ENCODE data around the gene PIP5K1B. TPM values are rescaled to one million over a fixed set of nuclear protein-coding genes. Genes with fewer than 3 reads are reported as not detected.

PIP5K1B gene
- total RNA-seq, 3 donors from 2014 or later: 60.0 to 122 (median 73.3) TPM

DNA sequence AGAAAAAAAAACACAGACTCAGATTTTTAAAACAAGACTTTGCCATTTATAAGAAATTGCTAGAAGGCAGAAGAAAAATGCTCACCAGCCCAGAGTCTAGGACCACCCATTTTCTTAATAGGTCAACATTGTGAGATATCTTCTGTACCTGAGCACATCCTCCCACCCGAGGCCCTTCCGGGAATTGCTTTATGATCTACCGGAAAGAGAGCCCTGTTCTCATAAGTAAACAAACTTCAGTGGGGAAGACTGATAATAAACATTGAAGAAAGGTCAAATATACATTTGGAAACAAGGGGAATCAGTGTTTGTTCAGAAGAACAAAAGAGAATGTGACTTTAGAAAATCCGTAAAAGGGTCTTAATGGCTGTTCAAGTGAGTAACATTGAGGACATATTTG, 264.5 kb downstream of the PIP5K1B start:
- TF ChIP-seq, protein P1, sequence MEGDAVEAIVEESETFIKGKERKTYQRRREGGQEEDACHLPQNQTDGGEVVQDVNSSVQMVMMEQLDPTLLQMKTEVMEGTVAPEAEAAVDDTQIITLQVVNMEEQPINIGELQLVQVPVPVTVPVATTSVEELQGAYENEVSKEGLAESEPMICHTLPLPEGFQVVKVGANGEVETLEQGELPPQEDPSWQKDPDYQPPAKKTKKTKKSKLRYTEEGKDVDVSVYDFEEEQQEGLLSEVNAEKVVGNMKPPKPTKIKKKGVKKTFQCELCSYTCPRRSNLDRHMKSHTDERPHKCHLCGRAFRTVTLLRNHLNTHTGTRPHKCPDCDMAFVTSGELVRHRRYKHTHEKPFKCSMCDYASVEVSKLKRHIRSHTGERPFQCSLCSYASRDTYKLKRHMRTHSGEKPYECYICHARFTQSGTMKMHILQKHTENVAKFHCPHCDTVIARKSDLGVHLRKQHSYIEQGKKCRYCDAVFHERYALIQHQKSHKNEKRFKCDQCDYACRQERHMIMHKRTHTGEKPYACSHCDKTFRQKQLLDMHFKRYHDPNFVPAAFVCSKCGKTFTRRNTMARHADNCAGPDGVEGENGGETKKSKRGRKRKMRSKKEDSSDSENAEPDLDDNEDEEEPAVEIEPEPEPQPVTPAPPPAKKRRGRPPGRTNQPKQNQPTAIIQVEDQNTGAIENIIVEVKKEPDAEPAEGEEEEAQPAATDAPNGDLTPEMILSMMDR (IDR thresholded peaks at IDR 0.05): no peak
- DNase-seq (no peak), ATAC-seq (peak; percentile 59)
- no peaks in the 10 kb centered on the region for H3K9me3 ChIP-seq
- no peaks in the 10 kb centered on the region for H3K36me3 ChIP-seq (ENCODE audit: low read depth)
- peaks cover 17% of the 10 kb centered on the region for H3K4me1 ChIP-seq (ENCODE audit: low read depth)
- intact Hi-C loops (cut with DNase I, micrococcal nuclease): no loop called here
- H3K4me3 ChIP-seq: no peak overlapping the region

DNA sequence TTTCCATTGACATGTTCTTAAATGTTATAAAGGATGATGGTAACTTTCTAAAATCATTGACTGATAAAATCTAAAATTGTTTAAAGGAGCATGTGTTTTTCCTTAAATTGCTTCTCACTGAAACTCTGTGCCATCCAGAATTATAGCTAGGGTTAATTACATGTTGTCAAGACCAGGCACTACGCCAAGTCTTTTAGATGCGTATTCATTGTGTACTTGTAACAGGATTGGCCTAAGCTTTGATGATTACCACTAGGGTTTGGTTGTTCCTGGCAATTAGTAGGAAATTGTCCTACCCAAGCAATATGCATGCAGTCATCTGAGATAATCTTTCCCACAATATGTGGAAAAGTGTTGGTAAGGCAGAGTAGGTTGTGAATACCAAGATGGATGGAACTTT, 265.1 kb downstream of the PIP5K1B start:
- Histone ChIP-seq H3K9me3 (no peaks in the 10 kb centered on the region), H3K36me3 (ENCODE audit: low read depth) (no peaks in the 10 kb centered on the region), H3K4me3 (no peak overlapping the region), H3K4me1 (ENCODE audit: low read depth) (peaks cover 17% of the 10 kb centered on the region)
- intact Hi-C loops (cut with DNase I, micrococcal nuclease): no loop called here
- DNase-seq (peak in 1 of 3 donors; percentile 94), ATAC-seq (peak; percentile 92)
- TF ChIP-seq, protein P1 (IDR thresholded peaks at IDR 0.05): no peak

- TF ChIP-seq, protein P1 (IDR thresholded peaks at IDR 0.05): no peak
- no peaks in the 10 kb centered on the region for H3K9me3 ChIP-seq
- peaks cover 19% of the 10 kb centered on the region for H3K4me1 ChIP-seq (ENCODE audit: low read depth)
- intact Hi-C loops (cut with DNase I, micrococcal nuclease): no loop called here
- H3K36me3 ChIP-seq (ENCODE audit: low read depth): no peaks in the 10 kb centered on the region
- H3K4me3 ChIP-seq: no peak overlapping the region
- DNase-seq (no peak), ATAC-seq (no peak)
Measured at GRCh38 chr9:68973619-68974018, 268.6 kb downstream of the PIP5K1B start.

- TF ChIP-seq, protein P1 (IDR thresholded peaks at IDR 0.05): no peak
- no peak for DNase-seq
- Histone ChIP-seq H3K9me3 (no peaks in the 10 kb centered on the region), H3K4me1 (ENCODE audit: low read depth) (peaks cover 16% of the 10 kb centered on the region), H3K4me3 (no peak overlapping the region), H3K36me3 (ENCODE audit: low read depth) (no peaks in the 10 kb centered on the region)
- intact Hi-C loops (cut with DNase I, micrococcal nuclease): no loop called here
- peak; percentile 31 for ATAC-seq
Measured at GRCh38 chr9:68974431-68974830, 269.4 kb downstream of the PIP5K1B start.

GRCh38 chr9:68974901-68975300, 269.9 kb downstream of the PIP5K1B start:
- intact Hi-C loops (cut with DNase I, micrococcal nuclease): no loop called here
- no peak overlapping the region for H3K4me3 ChIP-seq
- TF ChIP-seq, protein P1 (IDR thresholded peaks at IDR 0.05): no peak
- ATAC-seq (no peak), DNase-seq (peak in 1 of 3 donors; percentile 48)
- H3K4me1 ChIP-seq (ENCODE audit: low read depth): peaks cover 16% of the 10 kb centered on the region
- H3K36me3 ChIP-seq (ENCODE audit: low read depth): no peaks in the 10 kb centered on the region
- H3K9me3 ChIP-seq: no peaks in the 10 kb centered on the region
